Measurements from ENCODE around the gene PTPRN2.
A peak's percentile ranks its signal among the peaks of the same experiment; 100 is the strongest.
"Not testable (repeated sequence)": the region's sequence is repeated elsewhere in the genome, so short reads cannot be mapped to it uniquely, and the experiment has no call there.

Gene PTPRN2

DNA sequence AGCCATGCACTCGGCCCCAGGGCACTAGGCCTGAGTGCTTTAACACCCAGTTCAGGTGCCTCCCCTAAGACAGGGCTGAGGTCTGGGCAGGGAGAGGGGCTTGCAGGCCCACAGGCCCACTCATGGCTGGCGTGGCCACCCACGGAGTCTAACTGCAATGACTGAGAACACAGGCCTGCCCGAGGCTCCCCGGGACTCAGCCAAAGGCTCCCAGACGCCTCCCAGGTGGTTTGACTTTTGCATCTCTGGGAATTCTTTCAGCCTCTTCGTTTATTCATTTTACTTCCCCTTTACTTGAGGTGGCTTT lies 37.3 kb downstream of the PTPRN2 start:
- no peak for DNase-seq

DNA sequence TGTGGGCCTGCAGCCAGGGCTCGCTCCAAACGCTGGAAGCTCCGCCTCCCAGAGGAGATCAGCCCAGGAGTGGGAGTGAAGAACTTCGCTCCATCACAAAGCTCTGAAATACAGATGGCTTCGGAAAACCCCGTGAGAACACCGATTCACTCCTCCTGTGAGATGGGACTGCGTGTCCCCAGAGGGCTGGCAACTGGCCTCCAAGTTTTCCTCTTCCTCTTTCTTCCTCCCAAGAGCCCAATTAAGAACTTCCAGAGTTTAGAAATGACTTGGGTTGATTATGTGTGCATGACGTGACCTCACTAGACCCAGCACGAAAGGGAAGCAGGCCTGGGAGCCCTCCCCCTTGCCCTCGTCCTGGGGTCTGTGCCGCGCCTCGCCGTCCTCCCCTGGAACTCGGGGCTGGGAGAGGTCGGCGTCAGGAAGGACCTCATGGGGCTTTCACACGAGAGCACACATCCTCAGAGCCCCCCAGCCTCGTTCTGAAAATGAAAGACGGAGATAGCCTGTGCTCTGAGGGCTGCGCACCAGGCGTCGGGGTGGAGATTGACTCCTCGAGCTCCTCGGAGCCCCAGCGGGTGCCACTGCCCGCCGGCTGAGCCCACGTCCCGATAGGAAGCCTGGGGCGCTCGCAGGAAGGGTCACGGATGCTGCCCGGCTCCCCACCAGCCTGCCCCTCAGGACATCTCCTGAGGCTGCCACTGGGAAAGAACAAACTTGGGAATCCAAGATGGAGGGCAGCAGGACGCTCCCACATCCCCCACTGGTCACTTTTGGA lies 37.8 kb downstream of the PTPRN2 start:
- DNase-seq: no peak

DNA sequence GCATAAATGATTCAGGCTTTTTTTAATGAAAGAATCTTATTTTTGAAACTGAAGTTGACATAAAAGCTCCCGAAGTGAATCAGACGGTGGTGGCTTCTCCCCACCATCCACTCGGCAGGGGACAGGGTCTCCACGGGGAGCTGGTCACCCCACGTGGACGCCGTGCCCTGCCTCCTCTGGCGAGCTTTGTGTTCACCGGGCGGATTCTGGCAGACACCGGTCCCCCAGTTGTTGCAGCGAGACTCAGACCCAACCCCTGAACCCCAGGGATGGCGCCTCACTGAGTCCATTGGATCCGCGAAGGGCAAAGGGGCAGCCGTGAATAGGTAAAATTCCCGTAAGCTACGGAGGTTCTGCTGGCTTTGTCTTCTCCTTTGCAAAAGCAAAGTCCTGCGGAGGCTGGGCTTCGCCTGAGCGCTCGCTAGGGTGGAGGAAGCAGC lies 38.4 kb downstream of the PTPRN2 start:
- DNase-seq: no peak

DNA sequence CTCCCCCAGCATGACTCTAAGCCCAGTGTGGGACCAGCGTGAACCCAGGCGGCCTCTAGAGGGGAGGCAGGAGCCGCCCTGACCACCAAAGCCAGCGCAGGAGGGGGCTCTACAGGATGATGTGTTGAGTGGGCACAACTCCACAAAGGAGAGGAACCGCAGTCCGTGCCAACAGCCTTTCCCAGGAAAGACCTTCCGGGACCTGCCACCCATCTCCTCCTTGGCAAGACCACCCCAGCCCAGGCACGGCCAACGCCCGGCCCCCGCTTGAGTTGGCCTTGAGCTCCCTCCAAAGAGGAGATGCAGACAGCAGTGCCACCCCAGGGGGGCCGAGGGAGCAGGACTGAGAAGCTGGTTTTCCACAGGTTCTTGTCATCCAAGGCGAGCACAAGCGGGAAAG lies 38.9 kb downstream of the PTPRN2 start:
- DNase-seq: no peak

DNA sequence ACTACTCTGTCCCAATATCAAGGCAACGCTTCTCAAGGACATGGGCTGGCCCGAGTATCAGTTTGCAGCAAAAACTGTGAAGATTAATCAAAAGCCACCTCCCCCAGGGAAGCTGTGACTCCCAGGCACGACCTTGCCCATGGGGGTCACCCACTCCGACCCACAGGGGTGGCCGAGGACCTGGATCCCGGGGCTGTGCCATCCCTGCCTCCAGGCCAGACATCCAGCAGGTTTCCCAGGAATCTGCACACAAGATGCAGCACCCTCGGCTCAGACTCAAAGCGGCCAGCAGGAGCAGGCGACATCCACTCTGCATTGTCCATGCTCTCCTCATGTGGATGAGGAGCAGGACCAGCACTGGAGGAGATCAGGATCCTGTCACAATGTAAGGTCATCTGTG lies 39.8 kb downstream of the PTPRN2 start:
- no peak for DNase-seq

DNA sequence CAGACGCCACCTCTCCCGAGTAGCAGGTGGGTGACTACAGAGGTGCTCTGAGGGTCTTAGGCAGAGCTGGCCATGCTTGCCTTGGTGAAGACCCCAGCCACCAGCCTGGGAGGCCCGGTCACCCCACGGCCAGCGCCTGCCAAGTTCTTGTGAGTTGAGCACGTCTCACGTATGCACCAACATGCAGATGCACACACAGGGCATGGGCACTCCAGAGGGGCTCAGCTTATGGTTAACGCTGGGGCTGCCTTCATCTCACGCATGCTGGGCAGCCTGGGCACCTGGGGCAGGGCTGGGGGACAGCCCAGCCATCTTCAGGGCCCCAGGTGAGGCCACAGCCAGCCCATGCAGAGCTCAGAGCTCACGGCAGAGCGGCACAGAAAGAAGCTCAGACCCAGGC lies 41.0 kb downstream of the PTPRN2 start:
- DNase-seq: no peak

DNA sequence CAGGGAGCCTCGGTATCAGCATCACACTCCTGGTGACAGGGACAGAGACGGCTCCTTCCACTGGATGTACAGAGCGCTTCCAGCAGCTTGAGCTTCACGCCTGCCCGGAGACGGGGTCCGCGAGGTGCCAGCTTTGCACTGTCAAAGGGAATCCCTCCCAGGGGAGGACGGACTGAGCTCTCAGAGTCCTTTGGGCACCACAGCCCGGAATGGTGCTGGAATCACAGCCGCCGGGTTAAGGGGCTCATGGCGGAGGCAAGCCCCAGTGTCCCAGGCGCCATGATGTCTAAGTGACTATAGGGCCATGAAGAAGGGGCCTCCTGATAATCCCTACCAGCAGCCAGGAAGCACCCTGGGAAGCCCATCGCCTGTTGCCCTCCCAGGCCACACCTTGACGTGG lies 41.4 kb downstream of the PTPRN2 start:
- no peak for DNase-seq

DNA sequence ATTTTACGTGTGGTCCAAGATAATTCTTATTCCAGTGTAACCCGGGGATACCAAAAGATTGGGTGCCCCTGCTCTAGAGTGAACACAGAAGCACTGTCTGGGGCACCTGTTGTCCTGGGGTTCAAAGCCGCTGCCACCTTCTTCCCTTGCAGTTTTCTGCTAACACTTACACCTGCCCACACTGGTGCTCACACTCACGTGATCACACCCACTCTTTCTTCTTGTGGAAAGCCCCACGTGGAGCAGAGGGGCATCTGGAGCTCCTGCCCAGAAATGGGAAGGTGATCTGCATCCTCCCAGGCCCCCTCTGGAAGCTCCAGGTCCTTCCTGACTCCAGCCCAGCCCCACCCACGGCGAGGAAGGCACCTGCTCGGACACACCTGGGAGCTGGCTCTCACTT lies 42.9 kb downstream of the PTPRN2 start:
- no peak for DNase-seq

DNA sequence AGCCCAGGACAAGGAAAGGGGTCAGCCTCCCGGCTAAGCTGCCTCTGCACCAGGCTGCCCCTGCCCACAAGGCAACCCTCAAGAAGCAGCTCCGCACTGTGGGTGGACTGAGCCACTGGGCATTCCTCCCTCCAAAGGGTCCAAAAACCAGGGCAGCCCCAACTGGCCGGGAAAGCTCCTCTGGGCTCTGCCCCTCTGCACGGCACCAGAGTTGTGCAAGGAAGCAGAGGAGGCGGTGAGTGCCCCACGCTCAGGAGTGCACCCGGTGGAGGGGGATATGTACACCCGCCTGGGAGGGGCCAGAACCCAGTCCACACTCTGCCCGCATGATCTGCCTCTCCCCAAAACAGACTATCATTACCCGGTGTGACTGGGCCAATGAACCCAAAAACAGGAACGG lies 43.8 kb downstream of the PTPRN2 start:
- no peak for DNase-seq

DNA sequence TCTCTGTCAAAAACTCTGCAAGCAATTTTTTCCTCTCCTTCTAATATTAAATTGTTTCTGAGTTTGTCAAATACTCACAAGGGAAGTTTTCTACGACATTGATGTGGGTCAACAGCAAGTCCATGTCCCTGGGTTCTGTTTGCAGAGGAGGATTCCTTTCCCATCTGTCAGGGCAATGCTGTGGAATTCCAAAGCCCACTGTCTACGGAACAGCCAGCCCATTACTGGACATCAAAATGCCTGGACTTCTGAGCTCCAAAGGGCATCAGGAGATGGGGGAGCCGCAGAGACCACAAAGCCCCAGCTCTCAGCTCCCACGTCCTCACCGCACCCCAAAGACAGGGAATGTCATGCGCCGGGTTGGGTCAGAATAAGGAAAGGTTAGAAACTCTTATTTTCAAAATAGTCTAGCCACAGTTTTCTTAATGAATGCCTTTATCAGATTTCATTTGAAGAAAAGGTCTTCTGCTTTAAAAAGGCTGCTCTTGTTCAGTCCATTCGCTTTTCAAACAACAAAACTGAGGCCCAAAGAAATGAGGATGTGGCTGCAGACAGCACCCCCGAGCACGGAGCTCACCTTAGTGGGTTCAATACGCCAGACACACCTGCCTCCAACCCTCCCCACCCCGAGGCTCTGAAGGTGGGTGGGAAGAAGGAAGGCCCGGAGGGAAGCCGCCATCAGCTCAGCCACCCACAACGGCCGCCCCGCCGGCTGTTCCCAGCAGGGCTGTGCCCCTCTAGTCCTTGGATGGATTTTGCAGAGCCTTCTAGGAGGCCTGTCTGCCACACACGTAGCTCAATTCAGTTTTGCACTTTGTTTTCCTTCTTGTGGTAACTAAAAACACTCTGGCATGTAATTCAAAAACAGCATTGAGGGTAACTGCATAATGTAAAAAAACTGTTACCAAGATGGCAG lies 44.7 kb downstream of the PTPRN2 start:
- DNase-seq: no peak

DNA sequence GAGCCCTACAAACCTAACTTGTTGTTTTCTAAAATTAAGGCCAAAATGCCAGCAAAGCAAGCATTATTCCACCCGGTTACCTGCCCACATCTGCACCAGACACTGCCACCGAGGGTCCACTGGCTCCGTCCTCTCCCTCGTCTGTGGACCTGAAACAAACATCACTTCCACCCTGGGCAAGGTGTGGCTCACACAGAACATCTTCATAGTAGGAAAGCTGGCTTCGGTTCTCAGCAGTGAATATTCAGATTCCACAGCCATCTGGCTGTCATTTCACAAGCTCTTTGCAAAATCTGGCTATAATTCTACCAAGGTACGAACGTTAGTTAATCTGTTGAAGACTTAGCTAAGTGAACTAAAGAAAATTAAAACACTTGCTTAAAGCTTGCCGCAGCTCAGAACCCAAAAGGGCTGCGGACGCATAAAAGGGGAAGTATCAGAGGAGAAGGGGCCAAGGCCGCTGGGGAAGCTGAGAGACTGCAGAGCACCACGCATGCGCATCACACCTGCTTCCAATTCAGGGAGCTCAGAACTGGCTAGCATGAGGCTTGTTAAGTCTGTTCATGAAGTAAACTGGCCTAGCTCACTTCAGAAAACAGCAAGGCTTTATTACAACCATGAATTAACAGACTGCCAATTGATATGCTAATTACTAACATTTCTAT lies 46.1 kb downstream of the PTPRN2 start:
- DNase-seq: peak; percentile 19

DNA sequence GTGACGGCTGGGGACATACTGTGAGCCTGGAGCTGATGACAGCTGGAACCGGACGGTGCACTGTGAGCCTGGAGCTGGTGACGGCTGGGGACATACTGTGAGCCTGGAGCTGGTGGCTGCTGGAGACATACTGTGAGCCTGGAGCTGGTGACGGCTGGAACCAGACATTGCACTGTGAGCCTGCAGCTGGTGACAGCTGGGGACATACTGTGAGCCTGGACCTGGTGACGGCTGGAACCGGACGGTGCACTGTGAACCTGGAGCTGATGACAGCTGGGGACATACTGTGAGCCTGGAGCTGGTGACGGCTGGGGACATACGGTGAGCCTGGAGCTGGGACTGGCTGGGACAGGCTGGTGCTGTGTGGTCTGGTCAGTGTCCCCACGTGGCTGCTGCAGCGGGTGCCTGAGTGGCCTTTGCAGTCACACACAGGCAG lies 47.9 kb downstream of the PTPRN2 start:
- no peak for DNase-seq

DNA sequence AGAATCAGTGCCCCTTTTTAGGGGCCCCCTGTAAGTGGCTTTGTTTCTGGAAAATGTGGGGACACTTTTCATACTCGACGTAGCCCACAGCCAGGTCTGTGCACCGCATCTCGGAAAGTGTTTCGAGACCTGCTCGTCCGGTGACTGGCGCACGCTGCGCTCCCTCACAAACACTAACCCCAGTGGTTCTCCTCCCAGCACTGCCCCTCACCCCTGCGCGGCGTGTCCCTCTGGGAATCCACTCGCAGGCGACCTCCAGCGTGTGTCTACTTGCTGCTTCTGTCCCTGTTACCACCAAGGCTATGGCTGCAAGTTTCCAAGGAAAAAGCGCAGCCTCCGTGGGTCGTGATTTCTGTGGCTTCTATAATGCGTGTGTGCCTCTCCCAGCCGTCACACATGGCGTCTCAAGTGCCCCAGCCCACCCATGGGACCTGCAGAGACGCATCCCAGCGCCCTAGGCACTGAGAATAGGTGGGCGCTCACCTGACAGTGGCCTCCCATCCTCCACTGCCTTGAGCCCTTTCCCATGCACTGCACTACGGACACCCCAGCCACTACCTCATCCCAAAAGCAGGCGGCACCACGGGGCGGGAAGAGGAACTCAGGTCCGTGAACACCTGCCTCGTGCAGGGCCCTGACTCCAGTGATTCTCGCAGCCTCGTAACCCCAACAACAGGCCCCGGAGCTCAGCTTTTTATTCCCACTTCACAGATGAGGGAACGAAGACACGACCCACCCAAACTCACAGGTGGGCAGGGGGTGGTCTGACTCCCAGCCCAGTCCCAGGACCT lies 49.3 kb downstream of the PTPRN2 start:
- no peak for DNase-seq

DNA sequence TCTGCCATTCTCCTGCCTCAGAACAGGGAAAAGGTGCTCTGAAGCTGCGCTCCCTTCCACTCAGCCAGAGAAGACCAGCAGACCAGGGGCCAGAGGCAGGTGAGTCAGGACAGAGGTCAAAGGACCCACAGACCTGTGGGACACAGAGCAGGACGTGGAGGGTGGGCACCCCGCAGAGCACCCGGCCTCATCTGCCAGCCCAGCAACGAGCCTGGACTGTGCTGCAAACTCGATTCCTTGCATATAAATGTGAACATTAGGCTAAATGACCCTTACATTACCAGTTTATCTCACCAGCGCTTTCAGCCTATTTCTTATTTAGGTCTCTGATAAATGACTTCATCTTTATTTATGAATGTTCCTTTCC lies 50.1 kb downstream of the PTPRN2 start:
- no peak for DNase-seq

DNA sequence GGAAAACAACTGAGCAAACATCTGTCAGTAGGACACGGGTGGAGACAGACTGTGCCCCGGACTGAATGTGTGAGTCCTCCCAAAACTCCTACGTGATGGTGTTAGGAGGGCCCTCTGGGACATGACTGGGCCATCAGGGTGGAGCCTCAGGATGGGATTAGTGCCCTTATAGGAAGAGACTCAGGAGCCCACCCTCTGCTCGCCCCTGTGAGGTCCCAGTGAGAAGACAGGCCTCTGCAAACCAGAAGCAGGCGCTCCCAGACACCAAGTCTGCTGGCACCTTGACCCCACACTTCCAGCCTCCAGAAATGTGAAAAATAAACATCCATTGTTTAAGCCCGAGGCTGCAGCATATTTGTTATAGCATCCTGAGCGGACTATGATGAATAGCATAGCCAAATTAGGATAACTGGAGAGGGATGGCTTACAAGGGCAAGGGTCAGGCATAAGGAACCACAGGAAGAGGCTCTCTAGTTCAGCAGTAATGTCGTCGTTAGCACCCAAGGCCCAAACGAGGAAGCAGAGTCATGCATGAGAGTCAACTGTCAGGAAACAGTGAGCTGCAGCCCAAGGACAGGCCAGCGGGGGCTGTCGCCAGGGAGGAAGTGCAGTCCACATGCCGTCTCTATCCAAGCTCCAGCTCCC lies 50.6 kb downstream of the PTPRN2 start:
- DNase-seq: no peak

DNA sequence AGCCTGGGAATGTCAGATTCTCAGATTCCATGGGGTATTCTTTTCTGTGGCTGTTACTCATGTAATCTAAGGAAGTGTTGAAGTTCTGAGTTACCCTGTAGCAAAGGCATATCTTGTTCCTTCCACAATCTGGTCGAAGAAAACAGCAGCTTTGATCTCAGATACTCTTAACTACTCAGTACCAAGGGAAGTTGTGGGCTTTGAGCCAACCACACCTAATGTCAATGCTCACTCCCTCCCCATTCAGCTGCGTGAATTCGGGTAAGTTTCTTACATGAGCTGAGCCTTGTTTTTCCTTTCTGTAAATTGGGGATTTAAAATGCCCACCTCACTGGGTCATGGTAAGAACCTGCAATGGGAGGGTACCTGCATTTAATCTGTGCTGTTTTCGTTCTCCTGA lies 52.5 kb downstream of the PTPRN2 start:
- DNase-seq: no peak

DNA sequence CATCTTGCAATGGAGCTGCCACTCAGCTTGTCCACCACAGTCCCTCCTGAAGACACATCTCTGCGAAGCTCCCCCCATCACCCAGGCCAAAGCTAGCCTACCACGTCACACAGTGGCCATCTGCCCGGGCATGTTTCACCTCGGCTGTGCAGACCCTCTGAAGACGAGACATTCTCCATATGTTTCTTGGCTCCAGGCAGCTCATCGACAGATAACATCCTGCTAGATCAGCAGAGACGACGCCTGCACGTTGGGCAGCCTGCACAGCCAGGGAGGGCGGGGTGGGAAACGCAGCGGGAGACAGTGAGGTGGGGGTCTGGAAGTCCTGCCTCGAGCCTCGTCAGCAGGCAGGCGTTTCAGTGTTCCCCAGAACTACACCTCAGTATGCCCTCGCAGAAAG lies 53.0 kb downstream of the PTPRN2 start:
- DNase-seq: no peak

DNA sequence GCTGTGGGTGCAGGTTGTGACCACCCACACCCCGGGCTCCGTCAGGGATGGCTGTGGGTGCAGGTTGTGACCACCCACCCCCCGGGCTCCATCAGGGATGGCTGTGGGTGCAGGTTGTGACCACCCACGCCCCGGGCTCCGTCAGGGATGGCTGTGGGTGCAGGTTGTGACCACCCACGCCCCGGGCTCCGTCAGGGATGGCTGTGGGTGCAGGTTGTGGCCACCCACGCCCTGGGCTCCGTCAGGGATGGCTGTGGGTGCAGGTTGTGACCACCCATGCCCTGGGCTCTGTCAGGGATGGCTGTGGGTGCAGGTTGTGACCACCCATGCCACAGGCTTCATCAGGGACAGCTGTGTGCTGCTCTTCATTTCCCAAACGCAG lies 53.5 kb downstream of the PTPRN2 start:
- not testable (repeated sequence) for DNase-seq

DNA sequence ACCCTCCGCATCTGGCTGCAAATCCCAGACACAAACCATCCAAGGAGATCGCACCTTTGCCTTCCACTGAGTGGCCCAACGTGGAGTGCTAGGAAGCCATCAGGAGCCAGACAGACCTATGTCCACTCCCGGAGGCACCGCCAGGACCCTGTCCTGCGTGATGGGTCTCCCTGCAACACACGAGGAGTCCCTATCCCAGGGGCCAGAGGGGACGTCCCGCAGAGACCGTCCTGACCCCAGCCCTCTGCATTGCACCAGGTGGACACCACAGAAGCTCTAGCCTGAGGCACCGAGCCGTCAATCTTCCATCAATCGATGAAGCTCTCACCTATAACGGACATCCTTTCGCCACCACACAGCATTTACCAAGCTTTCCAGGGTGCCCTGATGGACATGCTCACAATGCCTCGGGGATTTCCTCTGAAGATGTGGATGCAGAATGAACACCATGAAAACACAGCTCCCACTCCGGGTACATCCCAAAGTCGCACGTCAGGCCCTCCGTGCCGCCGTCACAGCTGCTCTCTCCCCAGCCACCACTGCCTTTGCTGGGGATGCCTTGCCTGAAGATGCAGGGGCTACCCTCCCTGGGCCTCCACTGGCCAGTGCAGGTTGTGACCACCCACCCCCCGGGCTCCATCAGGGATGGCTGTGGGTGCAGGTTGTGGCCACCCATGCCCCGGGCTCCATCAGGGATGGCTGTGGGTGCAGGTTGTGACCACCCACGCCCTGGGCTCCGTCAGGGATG lies 54.1 kb downstream of the PTPRN2 start:
- DNase-seq: no peak

DNA sequence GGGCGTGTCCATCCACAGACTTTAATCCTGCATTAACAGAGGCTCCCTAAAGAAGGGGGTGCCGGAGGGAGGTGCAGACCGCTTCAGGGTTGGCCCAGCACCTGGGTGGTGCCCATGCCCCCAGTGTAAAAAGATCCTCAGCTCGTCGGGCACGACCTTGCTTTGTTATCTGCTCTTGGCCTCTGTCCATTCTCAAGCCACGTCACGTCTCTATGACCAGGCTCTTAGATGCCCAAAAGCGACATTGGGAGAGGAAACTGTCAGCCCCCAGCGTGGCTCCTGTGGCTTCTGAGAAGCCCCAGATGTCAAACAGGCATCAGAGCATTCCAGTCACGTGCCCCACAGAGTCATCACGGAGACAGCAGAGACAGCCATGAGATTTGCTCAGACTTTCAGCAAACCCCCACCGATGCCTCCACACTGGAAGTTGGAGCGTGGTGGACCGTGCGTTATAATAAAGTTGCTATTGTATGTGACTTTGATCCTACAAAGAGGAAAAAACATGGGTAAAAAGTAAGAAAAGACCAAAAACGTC lies 55.5 kb downstream of the PTPRN2 start:
- no peak for DNase-seq

DNA sequence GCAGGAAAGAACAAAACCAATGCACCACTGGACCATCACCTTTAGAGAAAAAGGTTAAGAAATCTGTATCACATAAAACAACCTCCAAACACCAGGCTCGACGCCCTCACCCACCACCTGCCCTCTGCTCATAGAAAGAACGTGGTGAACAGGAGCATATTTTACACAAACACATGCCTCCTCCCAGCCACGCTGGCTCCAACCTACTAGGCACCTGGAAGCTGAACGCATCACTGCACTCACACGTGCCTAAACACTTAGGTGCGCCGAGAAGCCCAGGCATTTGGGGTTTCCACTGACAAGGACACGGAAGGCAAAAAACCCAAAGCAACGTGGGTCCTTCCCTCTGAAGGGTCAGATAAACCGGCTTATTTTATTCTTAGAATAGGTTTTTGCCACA lies 56.0 kb downstream of the PTPRN2 start:
- DNase-seq: no peak

Data from stimulated activated CD4-positive, alpha-beta T cell treated with anti-CD3 and anti-CD28 coated beads, Interleukin-4, amount 100 ng/mL, for 1 hour (primary cell).